Hepatocyte (in vitro differentiated cells): ENCODE results near the gene KRTAP9-1.

ENCODE experiments used
- CTCF ChIP-seq: fragments of 200-600 bp; sonication (generic); IDR thresholded peaks from 2 replicates; pipeline ENCODE4 v1.5.1; 2016; ENCODE audit warnings: antibody characterized with exemption, mild to moderate bottlenecking; ENCODE audit not compliant: poor library complexity
- EZH2 ChIP-seq: fragments of 200-600 bp; sonication (generic); IDR thresholded peaks from 2 replicates; pipeline ENCODE4 v1.6.1; 2016; ENCODE audit warnings: antibody characterized with exemption, mild to moderate bottlenecking, borderline replicate concordance

DNA sequence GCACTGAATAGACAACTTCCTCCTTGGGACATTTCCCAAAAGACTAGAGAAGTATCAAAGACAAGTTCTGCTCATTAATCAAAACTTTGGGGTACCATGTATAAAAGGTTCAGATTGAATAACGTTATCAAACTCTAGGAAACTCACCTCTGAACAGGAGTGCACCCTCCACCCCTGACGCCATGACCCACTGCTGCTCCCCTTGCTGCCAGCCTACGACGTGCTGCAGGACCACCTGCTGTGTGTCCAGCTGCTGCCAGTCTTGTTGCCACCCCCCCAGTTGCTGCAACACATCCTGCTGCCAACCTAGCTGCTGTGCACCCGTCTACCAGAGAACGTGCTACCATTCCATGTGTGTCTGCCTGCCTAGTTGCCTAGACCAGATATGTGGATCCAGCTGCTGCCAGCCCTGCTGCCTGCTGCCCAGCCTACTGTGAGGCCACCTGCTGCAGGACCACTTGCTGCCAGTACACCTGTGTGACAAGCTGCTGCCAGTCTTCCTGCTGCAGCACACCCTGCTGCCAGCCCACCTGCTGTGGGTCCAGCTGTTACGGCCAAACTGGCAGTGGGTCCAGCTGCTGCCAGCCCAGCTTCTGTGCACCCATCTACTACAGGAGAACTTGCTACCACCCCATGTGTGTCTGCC lies 23.0 kb downstream of the KRTAP9-1 start:
- TF ChIP-seq CTCF (no peak), EZH2 (no peak)
